GM19395 (cell line): ENCODE data around the gene ARHGDIG.
"Not testable (repeated sequence)": the region's sequence is repeated elsewhere in the genome, so short reads cannot be mapped to it uniquely, and the experiment has no call there.

ENCODE experiments used
- ATAC-seq: cut with Tn5 transposase; IDR thresholded peaks from one replicate; pipeline ENCODE4 v1.9.1; 2021; ENCODE audit warnings: mild to moderate bottlenecking, moderate library complexity; ENCODE audit not compliant: unreplicated experiment

The ARHGDIG gene

GRCh38 chr16:280552-280951 lies at the start of gene ARHGDIG:
Gene ARHGDIG (plus strand): TSS chr16:280591. CDS start chr16:280681, 90 bp downstream.
- ATAC-seq = no peak

GRCh38 chr16:230949-231348 lies 49.4 kb upstream of the ARHGDIG start:
- no peak for ATAC-seq

- peak; percentile 83 for ATAC-seq
These were observed 45.7 kb upstream of the ARHGDIG start, which contains the start of gene FAM234A for GRCh38 chr16:234468-235305. Gene FAM234A (plus strand): TSS chr16:234821. CDS start chr16:254414, 19,593 bp downstream.

GRCh38 chr16:239948-240277 lies 40.5 kb upstream of the ARHGDIG start:
- no peak for ATAC-seq

GRCh38 chr16:240559-240958 lies 39.8 kb upstream of the ARHGDIG start:
- no peak for ATAC-seq

GRCh38 chr16:242281-242680 lies 38.1 kb upstream of the ARHGDIG start:
- ATAC-seq = no peak

- no peak for ATAC-seq
These were observed 37.0 kb upstream of the ARHGDIG start for GRCh38 chr16:243348-243747.

- no peak for ATAC-seq
These were observed 35.3 kb upstream of the ARHGDIG start for GRCh38 chr16:245105-245504.

GRCh38 chr16:247027-247426 lies 33.4 kb upstream of the ARHGDIG start:
- no peak for ATAC-seq

- ATAC-seq = no peak
These were observed 31.0 kb upstream of the ARHGDIG start for GRCh38 chr16:249431-249830.

- no peak for ATAC-seq
These were observed 27.7 kb upstream of the ARHGDIG start for GRCh38 chr16:252366-253337.

GRCh38 chr16:253833-254232 lies 26.6 kb upstream of the ARHGDIG start:
- ATAC-seq = no peak

GRCh38 chr16:254461-254860 lies 25.9 kb upstream of the ARHGDIG start:
- no peak for ATAC-seq

- no peak for ATAC-seq
These were observed 25.2 kb upstream of the ARHGDIG start for GRCh38 chr16:255183-255582.

- ATAC-seq = not testable (repeated sequence)
These were observed 22.3 kb upstream of the ARHGDIG start for GRCh38 chr16:258091-258490.

- ATAC-seq = no peak
These were observed 21.2 kb upstream of the ARHGDIG start for GRCh38 chr16:259226-259625.

- no peak for ATAC-seq
These were observed 20.6 kb upstream of the ARHGDIG start for GRCh38 chr16:259814-260253.

- ATAC-seq = no peak
These were observed 20.1 kb upstream of the ARHGDIG start for GRCh38 chr16:260326-260725.

GRCh38 chr16:261031-261691 lies 19.2 kb upstream of the ARHGDIG start:
- ATAC-seq = no peak

GRCh38 chr16:262121-262745 lies 18.2 kb upstream of the ARHGDIG start:
- no peak for ATAC-seq
